ENCODE results near the gene SLAIN1. TPM values are rescaled to one million over a fixed set of nuclear protein-coding genes. Genes with fewer than 3 reads are reported as not detected.

Gene SLAIN1
- total RNA-seq, 3 donors from 2014 or later (not counting 1 experiment from before 2014, with no cell fraction given): 14.9 to 29.0 (median 25.7) TPM

- no peaks in the 10 kb centered on the region for H3K27me3 ChIP-seq (ENCODE audit: control insufficient read depth, insufficient read depth, low read length)
- H3K4me1 Mint-ChIP-seq: no peaks in the 10 kb centered on the region
- ATAC-seq (no peak), DNase-seq (no peak)
- H3K27ac ChIP-seq (ENCODE audit: low read length): no peak overlapping the region
- H3K36me3 ChIP-seq (ENCODE audit: control insufficient read depth, insufficient read depth, low read length): no peaks in the 10 kb centered on the region
- H3K9me3 Mint-ChIP-seq: no peaks in the 10 kb centered on the region
- 85% methylated on average over 3 of the region's 3 CpGs for WGBS (ENCODE audit: insufficient coverage)
- no peak overlapping the region for H3K4me3 Mint-ChIP-seq
- H3K4me1 ChIP-seq (ENCODE audit: control insufficient read depth, insufficient read depth, low read length): no peaks in the 10 kb centered on the region
- no peak overlapping the region for H3K27ac Mint-ChIP-seq
- no peak overlapping the region for H3K4me3 ChIP-seq (ENCODE audit: low read length)
- intact Hi-C loops (cut with micrococcal nuclease): no loop called here
- no peaks in the 10 kb centered on the region for H3K27me3 Mint-ChIP-seq (ENCODE audit: low read depth in 2 of 2)
- no peaks in the 10 kb centered on the region for H3K9me3 ChIP-seq (ENCODE audit: control insufficient read depth, insufficient read depth, low read length)
- no peak for TF ChIP-seq CTCF (IDR thresholded peaks at IDR 0.05)
- H3K36me3 Mint-ChIP-seq: no peaks in the 10 kb centered on the region
Observed at GRCh38 chr13:77800219-77800618, 102.7 kb downstream of the SLAIN1 start.

DNA sequence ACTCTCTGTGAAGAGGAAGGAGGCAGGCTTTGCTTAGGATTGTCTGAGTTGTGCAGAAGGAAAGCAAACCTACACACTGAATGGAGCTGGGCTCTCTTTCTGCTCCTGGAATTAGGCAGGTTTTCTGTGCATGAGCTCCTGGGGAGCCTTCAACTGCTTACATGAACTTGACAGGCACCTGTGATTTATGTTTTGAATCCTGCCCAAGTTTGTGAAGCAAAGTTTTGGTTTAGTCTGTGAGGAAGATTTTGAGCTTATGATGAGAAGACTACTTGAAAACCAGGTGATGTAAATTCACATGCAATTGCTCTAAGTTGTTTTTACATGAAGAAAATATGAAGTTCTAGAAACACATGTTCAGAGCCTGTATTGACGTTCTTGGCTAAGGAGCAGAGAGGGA lies 109.0 kb downstream of the SLAIN1 start:
- Histone ChIP-seq H3K36me3 (ENCODE audit: control insufficient read depth, insufficient read depth, low read length) (no peaks in the 10 kb centered on the region), H3K9me3 (ENCODE audit: control insufficient read depth, insufficient read depth, low read length) (no peaks in the 10 kb centered on the region), H3K4me3 (ENCODE audit: low read length) (no peak overlapping the region), H3K4me1 (ENCODE audit: control insufficient read depth, insufficient read depth, low read length) (no peaks in the 10 kb centered on the region), H3K27ac (ENCODE audit: low read length) (no peak overlapping the region), H3K27me3 (ENCODE audit: control insufficient read depth, insufficient read depth, low read length) (no peaks in the 10 kb centered on the region)
- H3K36me3 Mint-ChIP-seq: no peaks in the 10 kb centered on the region
- no peaks in the 10 kb centered on the region for H3K27me3 Mint-ChIP-seq (ENCODE audit: low read depth in 2 of 2)
- H3K4me3 Mint-ChIP-seq: no peak overlapping the region
- TF ChIP-seq CTCF (IDR thresholded peaks at IDR 0.05): no peak
- peaks cover 0 to 2% of the 10 kb centered on the region in 2 donors for H3K9me3 Mint-ChIP-seq
- intact Hi-C loops (cut with micrococcal nuclease): no loop called here
- ATAC-seq (no peak), DNase-seq (no peak)
- no peak overlapping the region for H3K27ac Mint-ChIP-seq
- H3K4me1 Mint-ChIP-seq: no peaks in the 10 kb centered on the region
- WGBS (ENCODE audit: insufficient coverage): 100% methylated on average over 1 of the region's 1 CpG

DNA sequence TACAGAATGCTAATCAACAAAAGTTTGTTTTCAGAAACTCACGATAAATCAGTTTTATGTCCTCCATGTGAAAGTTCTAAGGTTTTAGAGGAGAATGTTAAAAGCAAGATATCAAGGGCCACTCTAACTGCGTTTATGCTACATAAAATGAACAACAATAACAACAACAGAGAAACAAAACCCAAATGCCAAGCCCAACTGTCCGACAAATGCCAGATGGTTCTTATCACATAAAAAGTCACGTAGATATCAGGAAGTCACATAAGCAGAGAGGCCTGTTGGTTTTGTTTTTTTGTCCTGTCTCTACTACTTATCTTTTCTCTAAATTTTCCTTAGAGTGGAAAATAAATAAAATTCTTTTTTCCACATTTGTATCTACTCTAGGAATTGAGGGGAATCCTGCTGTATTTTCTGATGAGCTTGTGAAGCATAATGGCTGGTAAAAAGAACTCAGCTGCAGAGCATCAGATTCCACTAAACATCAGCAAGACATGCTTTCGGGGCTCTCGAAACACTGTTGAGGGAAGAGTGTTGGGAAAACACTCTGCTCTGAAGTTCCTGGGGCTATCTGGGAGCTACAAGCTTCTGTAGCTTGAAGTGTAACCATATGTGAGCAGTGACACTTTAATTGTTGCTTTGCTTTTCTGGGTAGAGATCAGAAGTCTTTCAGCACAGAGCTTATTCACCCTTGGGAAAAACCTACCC lies 110.1 kb downstream of the SLAIN1 start:
- WGBS (ENCODE audit: insufficient coverage): 90% methylated on average over 4 of the region's 6 CpGs
- no peaks in the 10 kb centered on the region for H3K36me3 ChIP-seq (ENCODE audit: control insufficient read depth, insufficient read depth, low read length)
- Mint-ChIP-seq H3K36me3 (no peaks in the 10 kb centered on the region), H3K9me3 (peaks cover 0 to 2% of the 10 kb centered on the region in 2 donors), H3K4me1 (no peaks in the 10 kb centered on the region), H3K4me3 (no peak overlapping the region), H3K27me3 (ENCODE audit: low read depth in 2 of 2) (no peaks in the 10 kb centered on the region), H3K27ac (no peak overlapping the region)
- intact Hi-C loops (cut with micrococcal nuclease): no loop called here
- no peak for TF ChIP-seq CTCF (IDR thresholded peaks at IDR 0.05)
- no peak overlapping the region for H3K4me3 ChIP-seq (ENCODE audit: low read length)
- H3K27ac ChIP-seq (ENCODE audit: low read length): no peak overlapping the region
- no peaks in the 10 kb centered on the region for H3K9me3 ChIP-seq (ENCODE audit: control insufficient read depth, insufficient read depth, low read length)
- H3K4me1 ChIP-seq (ENCODE audit: control insufficient read depth, insufficient read depth, low read length): no peaks in the 10 kb centered on the region
- no peak for DNase-seq
- H3K27me3 ChIP-seq (ENCODE audit: control insufficient read depth, insufficient read depth, low read length): no peaks in the 10 kb centered on the region
- ATAC-seq: no peak

GRCh38 chr13:77810430-77810829 lies 112.9 kb downstream of the SLAIN1 start:
- Histone ChIP-seq H3K4me1 (ENCODE audit: control insufficient read depth, insufficient read depth, low read length) (no peaks in the 10 kb centered on the region), H3K27ac (ENCODE audit: low read length) (no peak overlapping the region), H3K36me3 (ENCODE audit: control insufficient read depth, insufficient read depth, low read length) (no peaks in the 10 kb centered on the region), H3K9me3 (ENCODE audit: control insufficient read depth, insufficient read depth, low read length) (no peaks in the 10 kb centered on the region), H3K4me3 (ENCODE audit: low read length) (no peak overlapping the region), H3K27me3 (ENCODE audit: control insufficient read depth, insufficient read depth, low read length) (no peaks in the 10 kb centered on the region)
- Mint-ChIP-seq H3K36me3 (no peaks in the 10 kb centered on the region), H3K9me3 (peaks cover 0 to 2% of the 10 kb centered on the region in 2 donors), H3K27me3 (ENCODE audit: low read depth in 2 of 2) (no peaks in the 10 kb centered on the region), H3K27ac (no peak overlapping the region), H3K4me1 (no peaks in the 10 kb centered on the region), H3K4me3 (no peak overlapping the region)
- ATAC-seq (peak in 2 of 3 donors; percentile 28 to 41), DNase-seq (peak in 1 of 2 donors; percentile 6)
- WGBS (ENCODE audit: insufficient coverage): 15% methylated on average over 1 of the region's 2 CpGs
- intact Hi-C loops (cut with micrococcal nuclease): no loop called here
- TF ChIP-seq CTCF (IDR thresholded peaks at IDR 0.05): no peak

Measured in natural killer cell (primary cell).